ENCODE data around the gene WIPF1.

DNA sequence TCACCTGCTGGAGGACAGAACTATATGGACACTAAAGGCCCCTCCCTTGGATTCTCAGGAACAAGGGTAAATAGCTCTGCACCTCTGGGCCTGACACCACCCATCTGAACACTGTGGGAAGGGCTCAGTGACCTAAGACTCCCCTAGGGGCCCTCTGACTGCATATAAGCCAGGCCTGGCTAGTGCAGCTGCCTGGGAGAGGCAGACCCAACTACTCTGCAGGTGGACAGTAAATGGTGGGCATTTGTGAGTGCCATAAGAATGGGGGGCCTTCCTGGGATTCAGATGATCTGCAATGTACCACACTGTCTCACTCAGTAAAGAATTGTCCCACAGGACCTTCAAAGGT, 11.2 kb upstream of the WIPF1 start:
- TF ChIP-seq, protein P1, sequence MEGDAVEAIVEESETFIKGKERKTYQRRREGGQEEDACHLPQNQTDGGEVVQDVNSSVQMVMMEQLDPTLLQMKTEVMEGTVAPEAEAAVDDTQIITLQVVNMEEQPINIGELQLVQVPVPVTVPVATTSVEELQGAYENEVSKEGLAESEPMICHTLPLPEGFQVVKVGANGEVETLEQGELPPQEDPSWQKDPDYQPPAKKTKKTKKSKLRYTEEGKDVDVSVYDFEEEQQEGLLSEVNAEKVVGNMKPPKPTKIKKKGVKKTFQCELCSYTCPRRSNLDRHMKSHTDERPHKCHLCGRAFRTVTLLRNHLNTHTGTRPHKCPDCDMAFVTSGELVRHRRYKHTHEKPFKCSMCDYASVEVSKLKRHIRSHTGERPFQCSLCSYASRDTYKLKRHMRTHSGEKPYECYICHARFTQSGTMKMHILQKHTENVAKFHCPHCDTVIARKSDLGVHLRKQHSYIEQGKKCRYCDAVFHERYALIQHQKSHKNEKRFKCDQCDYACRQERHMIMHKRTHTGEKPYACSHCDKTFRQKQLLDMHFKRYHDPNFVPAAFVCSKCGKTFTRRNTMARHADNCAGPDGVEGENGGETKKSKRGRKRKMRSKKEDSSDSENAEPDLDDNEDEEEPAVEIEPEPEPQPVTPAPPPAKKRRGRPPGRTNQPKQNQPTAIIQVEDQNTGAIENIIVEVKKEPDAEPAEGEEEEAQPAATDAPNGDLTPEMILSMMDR (conservative IDR thresholded peaks at IDR 0.05; ENCODE audit: low read length) = no peak
- TF ChIP-seq EZH2phosphoT487 (IDR thresholded peaks at IDR 0.05; ENCODE audit: borderline replicate concordance) = no peak
